Mesothelial cell of epicardium (in vitro differentiated cells): ENCODE data around the gene SLC4A5. TPM values are rescaled to one million over a fixed set of nuclear protein-coding genes. Genes with fewer than 3 reads are reported as not detected.

ENCODE experiments used
- DNase-seq, 2 experiments: peaks; one replicate each; pipeline ENCODE4 v3.0.0; 2021; ENCODE audit warnings: low spot score in 2 of 2; ENCODE audit not compliant: unreplicated experiment in 2 of 2
- H3K27ac Mint-ChIP-seq: 2 replicates; pipeline ENCODE4 v1.8.0; 2021; ENCODE audit warnings: mixed read lengths
- H3K27me3 Mint-ChIP-seq: 2 replicates; pipeline ENCODE4 v1.8.0; 2021; ENCODE audit warnings: low read depth, mixed read lengths
- H3K36me3 Mint-ChIP-seq: 2 replicates; pipeline ENCODE4 v1.8.0; 2021; ENCODE audit warnings: mixed read lengths
- H3K4me1 Mint-ChIP-seq: 2 replicates; pipeline ENCODE4 v1.8.0; 2021; ENCODE audit warnings: mixed read lengths
- H3K4me3 Mint-ChIP-seq: 2 replicates; pipeline ENCODE4 v1.8.0; 2021; ENCODE audit warnings: mild to moderate bottlenecking, moderate library complexity, mixed read lengths
- H3K9me3 Mint-ChIP-seq: 2 replicates; pipeline ENCODE4 v1.8.0; 2021; ENCODE audit warnings: mixed read lengths
- total RNA-seq: library from RNA; stranded (reverse); gene quantifications from 3 replicates; pipeline ENCODE4 v1.2.1, GENCODE V29; 2021
- TF ChIP-seq, protein P1 (sequence below): fragments of 200-600 bp; sonication (generic); IDR thresholded peaks from one replicate; pipeline ENCODE4 v1.5.0; 2021; ENCODE audit warnings: antibody characterized with exemption; ENCODE audit not compliant: unreplicated experiment

The SLC4A5 gene
- total RNA-seq, 1 donor from 2014 or later = 9.3 TPM

GRCh38 chr2:74225698-74226459 lies 117.3 kb downstream of the SLC4A5 start:
- Mint-ChIP-seq H3K4me1 (peaks cover 7% of the 10 kb centered on the region), H3K27ac (no peak overlapping the region), H3K4me3 (no peak overlapping the region), H3K36me3 (peaks cover 1% of the 10 kb centered on the region), H3K27me3 (no peaks in the 10 kb centered on the region), H3K9me3 (no peaks in the 10 kb centered on the region)
- TF ChIP-seq, protein P1, sequence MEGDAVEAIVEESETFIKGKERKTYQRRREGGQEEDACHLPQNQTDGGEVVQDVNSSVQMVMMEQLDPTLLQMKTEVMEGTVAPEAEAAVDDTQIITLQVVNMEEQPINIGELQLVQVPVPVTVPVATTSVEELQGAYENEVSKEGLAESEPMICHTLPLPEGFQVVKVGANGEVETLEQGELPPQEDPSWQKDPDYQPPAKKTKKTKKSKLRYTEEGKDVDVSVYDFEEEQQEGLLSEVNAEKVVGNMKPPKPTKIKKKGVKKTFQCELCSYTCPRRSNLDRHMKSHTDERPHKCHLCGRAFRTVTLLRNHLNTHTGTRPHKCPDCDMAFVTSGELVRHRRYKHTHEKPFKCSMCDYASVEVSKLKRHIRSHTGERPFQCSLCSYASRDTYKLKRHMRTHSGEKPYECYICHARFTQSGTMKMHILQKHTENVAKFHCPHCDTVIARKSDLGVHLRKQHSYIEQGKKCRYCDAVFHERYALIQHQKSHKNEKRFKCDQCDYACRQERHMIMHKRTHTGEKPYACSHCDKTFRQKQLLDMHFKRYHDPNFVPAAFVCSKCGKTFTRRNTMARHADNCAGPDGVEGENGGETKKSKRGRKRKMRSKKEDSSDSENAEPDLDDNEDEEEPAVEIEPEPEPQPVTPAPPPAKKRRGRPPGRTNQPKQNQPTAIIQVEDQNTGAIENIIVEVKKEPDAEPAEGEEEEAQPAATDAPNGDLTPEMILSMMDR = no peak
- DNase-seq = no peak

DNA sequence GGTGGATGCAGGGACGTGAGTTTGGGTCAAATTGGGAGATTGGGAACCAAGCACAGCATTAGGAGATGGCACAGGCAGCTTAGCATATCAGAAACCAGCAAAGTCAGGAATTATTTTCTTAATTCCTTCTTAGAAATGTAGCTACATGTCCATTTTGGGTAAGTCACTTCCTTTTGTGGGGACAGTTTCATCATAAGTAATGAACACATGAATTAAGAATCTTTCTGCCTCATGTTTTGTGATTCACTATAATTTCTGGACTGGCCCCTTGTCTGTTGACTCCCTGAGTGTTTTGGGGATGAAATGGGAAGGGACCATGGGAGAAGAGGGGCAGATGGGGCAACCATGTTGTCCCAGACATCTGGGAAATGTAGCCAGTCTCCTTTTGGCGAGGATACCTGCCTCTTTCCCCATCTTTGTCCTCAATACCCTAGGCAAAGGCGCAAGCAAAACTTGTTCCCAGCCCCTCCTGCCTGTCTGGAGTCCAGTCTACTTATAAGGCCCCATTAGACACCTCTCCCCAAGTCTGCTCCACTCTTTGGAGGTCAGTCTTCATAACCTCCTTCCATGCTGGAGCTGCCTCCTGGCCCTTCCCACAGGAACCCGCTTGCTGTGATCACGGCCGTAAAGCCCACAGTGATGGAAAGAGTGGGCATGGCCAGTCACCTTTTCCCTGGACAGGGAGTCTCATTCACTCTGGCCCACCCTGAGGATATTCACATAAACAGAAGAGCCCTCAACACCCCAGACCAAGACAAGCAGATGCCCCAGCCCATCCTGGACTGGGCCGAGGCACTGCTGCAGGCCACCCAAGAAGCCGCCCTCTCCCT lies 119.1 kb downstream of the SLC4A5 start:
- peaks cover 7% of the 10 kb centered on the region for H3K4me1 Mint-ChIP-seq
- H3K27me3 Mint-ChIP-seq = no peaks in the 10 kb centered on the region
- H3K4me3 Mint-ChIP-seq = no peak overlapping the region
- no peaks in the 10 kb centered on the region for H3K9me3 Mint-ChIP-seq
- no peak for DNase-seq
- peaks cover 3% of the 10 kb centered on the region for H3K36me3 Mint-ChIP-seq
- TF ChIP-seq, protein P1 = no peak
- H3K27ac Mint-ChIP-seq = no peak overlapping the region

DNA sequence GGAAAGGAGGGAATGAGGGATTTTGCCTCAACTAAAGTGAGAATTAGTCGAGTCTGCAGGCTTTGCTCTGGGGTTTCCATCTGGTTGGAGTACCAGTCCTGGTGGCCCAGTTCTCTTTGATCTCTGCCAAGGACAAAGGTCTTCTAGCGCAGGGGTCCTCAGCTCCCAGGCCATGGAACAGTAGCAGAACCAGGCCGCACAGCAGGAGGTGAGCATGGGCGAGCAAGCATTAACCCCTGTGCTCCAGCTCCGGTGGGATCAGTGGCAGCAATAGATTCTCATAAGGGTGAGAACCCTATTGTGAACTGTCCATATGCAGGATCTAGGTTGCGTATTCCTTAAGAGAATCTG lies 120.9 kb downstream of the SLC4A5 start:
- H3K4me1 Mint-ChIP-seq = peaks cover 7% of the 10 kb centered on the region
- peaks cover 5% of the 10 kb centered on the region for H3K36me3 Mint-ChIP-seq
- no peak overlapping the region for H3K4me3 Mint-ChIP-seq
- H3K9me3 Mint-ChIP-seq = no peaks in the 10 kb centered on the region
- no peak for DNase-seq
- no peak overlapping the region for H3K27ac Mint-ChIP-seq
- TF ChIP-seq, protein P1 = no peak
- no peaks in the 10 kb centered on the region for H3K27me3 Mint-ChIP-seq

DNA sequence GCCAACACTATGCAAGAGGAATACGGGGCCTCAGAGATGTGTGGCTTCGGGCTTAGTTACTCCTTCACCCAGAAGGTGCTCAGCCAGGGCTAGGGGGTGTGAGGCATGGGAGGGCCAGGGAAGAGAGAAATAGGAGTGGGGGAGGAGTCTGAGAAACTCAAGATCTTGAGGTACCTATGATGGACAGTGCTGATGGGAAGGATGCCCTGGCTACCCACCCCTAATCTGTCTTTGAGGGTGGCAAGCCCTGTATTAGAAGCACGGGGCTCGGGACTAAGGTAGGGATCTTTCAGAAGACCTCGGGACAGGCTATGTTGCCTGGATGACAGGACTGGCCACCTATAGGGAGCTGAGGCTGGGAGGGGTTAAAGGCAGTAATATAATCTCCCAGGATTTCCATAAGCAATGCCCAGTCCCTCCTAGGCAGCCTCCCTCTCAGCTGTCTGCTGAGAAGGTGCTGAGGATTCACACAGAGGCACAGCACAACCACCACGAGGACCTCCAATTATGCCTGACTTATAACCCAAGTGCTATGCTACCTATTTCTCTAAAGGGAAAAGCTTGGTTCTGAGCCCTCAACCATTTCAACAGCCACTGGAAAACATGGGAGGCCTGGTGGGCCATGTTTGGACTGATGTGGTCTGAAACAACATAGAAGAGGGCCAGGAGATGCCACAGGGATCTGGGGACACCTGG lies 121.5 kb downstream of the SLC4A5 start:
- Mint-ChIP-seq H3K9me3 (no peaks in the 10 kb centered on the region), H3K4me1 (peaks cover 7% of the 10 kb centered on the region), H3K27me3 (no peaks in the 10 kb centered on the region), H3K4me3 (no peak overlapping the region), H3K36me3 (peaks cover 5% of the 10 kb centered on the region), H3K27ac (no peak overlapping the region)
- no peak for DNase-seq
- TF ChIP-seq, protein P1 = no peak

- no peak overlapping the region for H3K27ac Mint-ChIP-seq
- no peak overlapping the region for H3K4me3 Mint-ChIP-seq
- H3K36me3 Mint-ChIP-seq = peaks cover 6% of the 10 kb centered on the region
- no peaks in the 10 kb centered on the region for H3K9me3 Mint-ChIP-seq
- H3K4me1 Mint-ChIP-seq = peaks cover 2% of the 10 kb centered on the region
- H3K27me3 Mint-ChIP-seq = no peaks in the 10 kb centered on the region
- TF ChIP-seq, protein P1 = no peak
- DNase-seq = no peak
These were observed 122.1 kb downstream of the SLC4A5 start for GRCh38 chr2:74221091-74221490.
